Upper lobe of left lung (tissue), 4 donors: ENCODE results near the gene PDE7B.

ENCODE experiments used
- CTCF ChIP-seq, 6 experiments: fragments of 450-650 bp in 4 of 6; fragments of 200-600 bp in 2 of 6; sonication (generic) in 2 of 6; IDR thresholded peaks; one replicate each; pipeline ENCODE4 v1.5.1; 2016 to 2019; ENCODE audit warnings: antibody characterized with exemption in 6 of 6
- EP300 ChIP-seq, 4 donors: sonication (generic); formaldehyde crosslinking; IDR thresholded peaks; one replicate each; pipeline ENCODE4 v1.5.1; 2017; ENCODE audit warnings: antibody characterized with exemption in 4 of 4, control low read depth in 2 of 4

- TF ChIP-seq CTCF (IDR thresholded peaks at IDR 0.05) (no peak), EP300 (IDR thresholded peaks at IDR 0.05) (no peak)
These were observed 319.7 kb downstream of the PDE7B start for GRCh38 chr6:136171231-136171630.
